ENCODE data around the gene CYP2C19. TPM values are rescaled to one million over a fixed set of nuclear protein-coding genes. Genes with fewer than 3 reads are reported as not detected.

Gene CYP2C19
- total and polyA plus RNA-seq, 2 of the 4 experiments (the other 2 are of a cell fraction) = not detected

DNA sequence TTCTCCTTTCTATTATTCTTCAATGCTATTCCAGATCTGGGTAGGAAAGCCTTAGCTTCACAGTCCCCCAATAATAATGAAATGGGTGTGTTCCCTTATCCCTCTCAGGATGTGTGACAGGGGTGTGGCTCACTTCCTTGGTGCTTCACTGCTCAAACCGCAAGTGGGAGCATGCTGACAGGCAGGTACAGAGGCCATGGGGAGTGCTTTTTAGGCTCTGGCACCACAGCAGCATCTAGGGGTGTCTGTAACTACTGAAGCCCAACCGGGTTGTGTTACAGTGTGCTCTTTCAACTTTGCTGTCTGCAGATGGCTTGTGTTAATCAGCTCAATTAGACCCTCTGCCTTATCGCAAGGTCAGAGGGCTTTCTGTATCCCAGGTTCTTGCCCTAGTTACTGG, 96.6 kb downstream of the CYP2C19 start:
- H4K8ac ChIP-seq (ENCODE audit: low read depth in 2 of 2, low read length in 2 of 2) = no peak overlapping the region
- H3K4me3 ChIP-seq (ENCODE audit: insufficient read depth, low read depth, low read length) = no peak overlapping the region
- no peak overlapping the region for H3K14ac ChIP-seq (replicated peaks; ENCODE audit: low read depth, low read length)
- H3K4me2 ChIP-seq (ENCODE audit: low read depth, low read length) = no peak overlapping the region
- H3K9me3 ChIP-seq (ENCODE audit: control insufficient read depth, insufficient read depth, low read length) = peaks cover 11% of the 10 kb centered on the region
- no peak overlapping the region for H4K91ac ChIP-seq (ENCODE audit: insufficient read depth, low read depth, low read length)
- no peak overlapping the region for H2AK9ac ChIP-seq (replicated peaks; ENCODE audit: low read depth, low read length, poor library complexity)
- no peaks in the 10 kb centered on the region for H4K20me1 ChIP-seq (ENCODE audit: insufficient read depth, low read length)
- no peak overlapping the region for H2AFZ ChIP-seq (replicated peaks; ENCODE audit: low read length, poor library complexity)
- no peaks in the 10 kb centered on the region for H3K4me1 ChIP-seq (ENCODE audit: control insufficient read depth, insufficient read depth, low read length)
- no peak overlapping the region for H3K4ac ChIP-seq (ENCODE audit: low read depth, low read length)
- in situ Hi-C loops (cut with MboI; ENCODE audit: low sequenced_read_pairs) = no loop called here
- H3K18ac ChIP-seq (ENCODE audit: low read depth, low read length) = no peak overlapping the region
- H3K9me1 ChIP-seq (ENCODE audit: insufficient read depth, low read length) = no peaks in the 10 kb centered on the region
- no peak overlapping the region for H3K9ac ChIP-seq (ENCODE audit: low read depth, low read length)
- H2BK5ac ChIP-seq (ENCODE audit: low read depth, low read length, poor library complexity, severe bottlenecking) = no peak overlapping the region
- H3K36me3 ChIP-seq (ENCODE audit: control insufficient read depth, insufficient read depth, low read length) = no peaks in the 10 kb centered on the region
- no peak overlapping the region for H2BK120ac ChIP-seq (ENCODE audit: low read depth, low read length)
- H4K5ac ChIP-seq (ENCODE audit: low read depth, low read length) = no peak overlapping the region
- intact Hi-C loops (cut with micrococcal nuclease) = no loop called here
- DNase-seq (no peak), ATAC-seq (ENCODE audit: low read depth) (no peak)
- BruUV-seq (replicated peaks) = no TSS peak
- H3K27ac ChIP-seq (ENCODE audit: insufficient read depth, low read length) = no peak overlapping the region
- H2AK5ac ChIP-seq (ENCODE audit: low read depth, low read length) = no peak overlapping the region
- TF ChIP-seq ELK1 (IDR thresholded peaks at IDR 0.05; ENCODE audit: borderline replicate concordance, low read depth, low read length) (no peak), POLR2A (IDR thresholded peaks at IDR 0.05; ENCODE audit: low read depth, low read length) (no peak), BHLHE40 (IDR thresholded peaks at IDR 0.05; ENCODE audit: low read depth, low read length) (no peak), SMC3 (IDR thresholded peaks at IDR 0.05; ENCODE audit: low read depth, low read length) (no peak), MXI1 (IDR thresholded peaks at IDR 0.05; ENCODE audit: borderline replicate concordance, low read depth, low read length) (no peak), MAZ (IDR thresholded peaks at IDR 0.05; ENCODE audit: borderline replicate concordance, low read depth, low read length) (no peak), NFE2L2 (IDR thresholded peaks at IDR 0.05; ENCODE audit: low read depth, low read length) (no peak), CHD1 (IDR thresholded peaks at IDR 0.05; ENCODE audit: low read depth, low read length) (no peak), RFX5 (IDR thresholded peaks at IDR 0.05; ENCODE audit: low read depth, low read length) (no peak), FOS (IDR thresholded peaks at IDR 0.05; ENCODE audit: low read depth, low read length) (no peak), RCOR1 (IDR thresholded peaks at IDR 0.05; ENCODE audit: insufficient replicate concordance, low read length) (no peak), CTCF (conservative IDR thresholded peaks at IDR 0.05; ENCODE audit: low read depth, low read length) (no peak), MAFK (IDR thresholded peaks at IDR 0.05; ENCODE audit: low read depth, low read length) (no peak), RAD21 (IDR thresholded peaks at IDR 0.05; ENCODE audit: low read length) (no peak), CEBPB (IDR thresholded peaks at IDR 0.05; ENCODE audit: low read depth, low read length) (no peak)
- TF ChIP-seq, protein P1, sequence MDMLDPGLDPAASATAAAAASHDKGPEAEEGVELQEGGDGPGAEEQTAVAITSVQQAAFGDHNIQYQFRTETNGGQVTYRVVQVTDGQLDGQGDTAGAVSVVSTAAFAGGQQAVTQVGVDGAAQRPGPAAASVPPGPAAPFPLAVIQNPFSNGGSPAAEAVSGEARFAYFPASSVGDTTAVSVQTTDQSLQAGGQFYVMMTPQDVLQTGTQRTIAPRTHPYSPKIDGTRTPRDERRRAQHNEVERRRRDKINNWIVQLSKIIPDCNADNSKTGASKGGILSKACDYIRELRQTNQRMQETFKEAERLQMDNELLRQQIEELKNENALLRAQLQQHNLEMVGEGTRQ (IDR thresholded peaks at IDR 0.05; ENCODE audit: low read depth, low read length) = no peak
- H3K23ac ChIP-seq (ENCODE audit: low read depth, low read length) = no peak overlapping the region
- no peak overlapping the region for H3K56ac ChIP-seq (ENCODE audit: extremely low read depth, insufficient read depth, low read length)
- 25% methylated on average over 2 of the region's 3 CpGs; no CpG with 5 or more reads in 1 of the 2 experiments for WGBS, 2 experiments (ENCODE audit: extremely low coverage in 2 of 2, insufficient read length in 1 of 2)
- no peak overlapping the region for H2BK15ac ChIP-seq (ENCODE audit: low read depth, low read length)
- dilution Hi-C loops (cut with HindIII; ENCODE audit: low sequenced_read_pairs, unreplicated experiment) = no loop called here
- CTCF ChIA-PET = no interaction called here
- H2BK20ac ChIP-seq (ENCODE audit: low read depth, low read length) = no peak overlapping the region
- POLR2A ChIA-PET (ENCODE audit: unreplicated experiment) = no interaction called here
- no peaks in the 10 kb centered on the region for H3K27me3 ChIP-seq (ENCODE audit: control insufficient read depth, insufficient read depth, low read length)
- no peaks in the 10 kb centered on the region for H3K79me1 ChIP-seq (ENCODE audit: low read depth in 1 of 2, low read length in 2 of 2)

Measured in IMR-90 (cell line).